ENCODE results near the gene SIT1.

DNA sequence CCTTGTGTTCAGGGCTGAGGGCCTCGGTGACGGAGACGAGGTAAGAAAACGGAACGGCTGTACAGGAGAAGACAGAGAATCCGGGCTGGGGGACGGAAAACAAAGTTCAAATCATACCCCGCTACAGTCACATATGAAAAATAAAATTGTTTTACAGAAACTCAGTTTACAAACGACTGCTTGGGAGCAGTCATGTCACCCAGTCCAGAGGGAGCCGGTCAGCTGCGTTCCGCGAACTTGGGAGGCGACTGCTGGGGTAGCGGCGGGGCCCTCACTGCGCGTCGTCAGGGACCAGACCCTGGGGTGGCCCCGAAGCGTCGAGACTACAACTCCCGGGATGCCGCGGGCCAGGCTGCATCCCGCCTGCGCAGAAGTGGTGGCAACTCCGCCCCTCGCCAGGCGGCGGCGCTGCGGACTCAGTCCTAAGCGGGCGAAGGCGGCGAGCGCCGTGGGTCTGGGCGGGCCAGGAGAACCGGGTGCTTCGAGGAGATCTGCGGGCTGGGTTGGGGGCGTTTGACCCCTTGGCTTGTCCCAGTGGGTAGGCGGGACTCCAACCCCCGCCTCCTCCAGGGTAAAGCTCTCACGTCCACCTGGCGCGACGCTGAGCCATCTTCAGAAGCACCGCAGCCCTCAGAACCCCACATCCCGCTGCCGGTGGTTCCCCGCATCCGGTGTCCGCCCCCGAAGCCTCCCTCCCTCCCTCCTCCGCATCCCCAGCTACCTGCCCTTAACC is 4.0 kb downstream of the SIT1 start:
- peak in 3 of 4 donors; percentile 10 to 92 (median 84) for TF ChIP-seq POLR2A (IDR thresholded peaks at IDR 0.05)
- TF ChIP-seq, protein P1, sequence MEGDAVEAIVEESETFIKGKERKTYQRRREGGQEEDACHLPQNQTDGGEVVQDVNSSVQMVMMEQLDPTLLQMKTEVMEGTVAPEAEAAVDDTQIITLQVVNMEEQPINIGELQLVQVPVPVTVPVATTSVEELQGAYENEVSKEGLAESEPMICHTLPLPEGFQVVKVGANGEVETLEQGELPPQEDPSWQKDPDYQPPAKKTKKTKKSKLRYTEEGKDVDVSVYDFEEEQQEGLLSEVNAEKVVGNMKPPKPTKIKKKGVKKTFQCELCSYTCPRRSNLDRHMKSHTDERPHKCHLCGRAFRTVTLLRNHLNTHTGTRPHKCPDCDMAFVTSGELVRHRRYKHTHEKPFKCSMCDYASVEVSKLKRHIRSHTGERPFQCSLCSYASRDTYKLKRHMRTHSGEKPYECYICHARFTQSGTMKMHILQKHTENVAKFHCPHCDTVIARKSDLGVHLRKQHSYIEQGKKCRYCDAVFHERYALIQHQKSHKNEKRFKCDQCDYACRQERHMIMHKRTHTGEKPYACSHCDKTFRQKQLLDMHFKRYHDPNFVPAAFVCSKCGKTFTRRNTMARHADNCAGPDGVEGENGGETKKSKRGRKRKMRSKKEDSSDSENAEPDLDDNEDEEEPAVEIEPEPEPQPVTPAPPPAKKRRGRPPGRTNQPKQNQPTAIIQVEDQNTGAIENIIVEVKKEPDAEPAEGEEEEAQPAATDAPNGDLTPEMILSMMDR (IDR thresholded peaks at IDR 0.05) = peak; percentile 93 to 99 (median 98)

All from esophagus squamous epithelium (tissue), 4 donors.